GM18499 (cell line): Measurements from ENCODE around the gene ANKRD33B.
"Not testable (repeated sequence)": the region's sequence is repeated elsewhere in the genome, so short reads cannot be mapped to it uniquely, and the experiment has no call there.

Experiments used
- ATAC-seq: cut with Tn5 transposase; IDR thresholded peaks from one replicate; pipeline ENCODE4 v1.9.1; 2021; ENCODE audit warnings: moderate number of reproducible peaks; ENCODE audit not compliant: insufficient read depth, unreplicated experiment

ANKRD33B gene

GRCh38 chr5:10536931-10537579, 26.8 kb upstream of the ANKRD33B start:
- ATAC-seq: no peak

DNA sequence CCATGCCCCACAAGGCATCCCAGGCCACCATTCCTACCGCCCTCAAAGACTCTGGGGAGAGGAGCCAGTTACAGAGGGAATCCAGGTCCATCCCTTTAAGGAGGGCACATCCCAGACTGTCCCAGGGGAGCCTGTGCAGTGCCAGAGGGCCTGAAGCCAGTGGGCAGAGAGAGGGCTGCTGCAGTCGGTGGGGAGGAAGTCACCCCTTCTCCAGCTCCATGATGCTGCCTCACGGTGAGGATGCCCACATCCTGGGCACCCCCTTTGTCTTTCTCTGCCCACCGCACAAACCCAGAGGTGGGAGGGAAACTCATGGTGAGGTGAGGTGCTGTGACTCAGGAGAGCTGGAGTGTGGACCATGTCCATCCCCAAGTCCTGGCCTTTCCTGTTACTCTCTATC, 26.2 kb upstream of the ANKRD33B start:
- no peak for ATAC-seq

GRCh38 chr5:10538103-10538788, 25.6 kb upstream of the ANKRD33B start:
- ATAC-seq: no peak

DNA sequence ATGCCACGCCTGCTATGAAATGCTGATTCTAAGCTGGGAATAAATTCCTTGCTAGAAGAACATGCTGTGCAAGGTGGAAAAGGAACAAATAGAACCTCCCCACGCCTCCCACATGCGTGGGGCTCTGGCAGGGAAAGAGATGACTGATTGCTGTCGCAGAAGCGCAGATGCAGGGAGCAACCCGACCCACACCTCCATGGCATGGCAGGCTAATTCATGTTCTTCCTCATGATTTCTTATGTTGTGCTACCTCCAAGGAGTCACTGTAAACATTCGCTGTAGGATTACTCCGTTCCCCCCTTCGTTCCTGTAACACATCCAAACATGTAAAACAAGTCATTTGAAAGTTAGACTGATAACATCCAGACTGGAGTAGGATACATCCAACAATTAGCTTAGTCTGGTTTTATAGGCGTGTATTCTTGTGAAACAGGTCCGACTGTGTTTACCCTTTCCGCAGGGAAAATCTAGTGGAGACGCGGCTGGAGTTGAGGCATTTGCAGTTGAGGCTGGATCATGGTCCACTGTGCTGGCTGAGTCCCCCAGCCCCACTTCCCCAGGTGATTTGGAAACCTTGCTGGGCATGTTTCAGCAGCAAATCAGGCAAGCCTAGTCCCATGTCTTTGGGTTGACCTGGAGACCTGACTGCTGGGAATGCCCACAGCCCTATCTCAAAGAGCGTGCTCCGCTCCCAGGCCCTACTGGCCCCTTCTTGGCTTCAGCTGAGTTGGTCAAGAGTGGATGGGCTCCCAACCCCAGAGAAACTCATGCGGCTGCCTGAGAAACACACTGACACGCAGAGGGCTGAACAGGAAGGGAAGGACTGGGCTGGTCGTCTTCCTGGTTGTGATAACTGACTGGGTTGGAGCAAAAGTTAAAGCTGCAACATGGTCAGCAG, 24.8 kb upstream of the ANKRD33B start:
- no peak for ATAC-seq

GRCh38 chr5:10539687-10539998, 24.2 kb upstream of the ANKRD33B start:
- no peak for ATAC-seq

DNA sequence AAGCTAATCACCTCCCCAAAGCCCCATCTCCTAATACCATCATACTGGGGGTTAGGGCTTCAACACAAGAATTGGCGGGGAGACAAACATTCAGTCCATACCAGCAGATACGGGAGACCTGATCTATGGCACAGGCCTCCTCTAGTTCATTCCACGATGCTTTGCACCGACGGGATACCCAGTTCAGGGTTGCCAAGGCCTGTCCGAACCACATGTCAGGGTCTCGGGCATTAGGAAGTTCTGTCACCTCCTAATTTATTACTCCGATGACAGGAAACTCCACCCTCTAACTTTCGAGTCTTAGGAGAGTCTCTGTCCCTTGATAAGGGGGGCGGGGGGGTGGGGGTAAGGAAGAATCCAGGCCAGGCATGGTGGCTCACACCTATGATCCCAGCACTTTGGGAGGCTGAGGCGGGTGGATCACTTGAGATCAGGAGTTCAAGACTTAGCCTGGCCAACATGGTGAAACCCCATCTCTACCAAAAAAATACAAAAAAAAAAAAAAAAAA, 23.8 kb upstream of the ANKRD33B start:
- no peak for ATAC-seq

DNA sequence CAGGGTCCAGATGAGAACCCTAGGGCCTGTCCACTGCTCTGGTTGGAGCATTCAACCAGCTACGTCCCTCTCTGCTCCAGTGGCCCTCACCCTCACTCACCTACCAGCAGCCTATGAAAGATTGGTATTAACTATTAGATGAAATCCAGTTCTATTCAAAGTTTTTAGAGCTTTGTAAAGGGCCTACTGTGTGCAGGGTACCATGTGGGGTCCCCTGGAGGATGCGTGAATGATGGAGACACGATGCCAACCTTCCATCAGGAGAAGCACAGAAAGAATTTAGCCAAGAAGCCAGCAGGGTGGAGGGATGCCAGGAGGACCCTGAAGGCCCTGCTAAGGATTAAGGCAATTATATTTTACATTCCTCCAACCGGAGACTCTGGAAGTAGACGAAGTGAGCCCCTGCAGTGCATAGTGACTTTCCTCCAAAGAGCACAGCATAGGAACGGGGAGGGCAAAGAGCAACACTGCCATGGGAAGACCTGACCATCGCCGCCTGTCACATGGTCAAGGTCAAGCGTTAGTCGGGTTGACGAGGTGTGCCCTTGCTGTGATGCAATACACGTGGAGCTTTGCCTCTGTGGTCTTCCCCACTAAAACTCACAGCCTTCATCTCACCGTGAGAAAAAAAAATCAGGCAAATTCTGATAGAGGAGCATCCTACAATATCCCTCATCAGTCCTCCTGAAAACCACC, 22.8 kb upstream of the ANKRD33B start:
- ATAC-seq: no peak

DNA sequence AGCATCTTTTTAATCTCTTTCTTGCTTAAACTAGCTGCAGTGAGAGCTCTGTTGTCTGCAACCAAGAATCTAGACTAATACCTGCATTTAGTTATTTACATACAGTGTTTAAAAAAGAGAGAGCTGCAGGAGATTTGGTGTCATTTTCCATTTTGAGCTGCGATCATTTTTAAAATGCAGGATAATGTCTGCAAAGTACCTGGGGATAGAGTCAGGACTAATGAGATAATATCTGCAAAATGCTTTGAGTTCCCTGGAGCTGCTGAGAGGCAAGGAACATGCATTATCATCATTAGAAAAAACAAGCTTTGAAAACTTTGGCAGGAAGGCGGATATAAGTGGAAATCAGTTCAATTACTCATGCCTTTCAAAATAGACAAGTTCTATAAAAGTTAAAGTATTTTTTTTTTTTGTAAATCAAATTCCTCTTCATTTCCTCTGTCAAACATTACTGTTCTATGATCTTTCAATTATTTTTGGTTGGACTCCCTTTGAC, 21.8 kb upstream of the ANKRD33B start:
- ATAC-seq: no peak

- no peak for ATAC-seq
Measured at GRCh38 chr5:10543585-10544040, 20.3 kb upstream of the ANKRD33B start.

DNA sequence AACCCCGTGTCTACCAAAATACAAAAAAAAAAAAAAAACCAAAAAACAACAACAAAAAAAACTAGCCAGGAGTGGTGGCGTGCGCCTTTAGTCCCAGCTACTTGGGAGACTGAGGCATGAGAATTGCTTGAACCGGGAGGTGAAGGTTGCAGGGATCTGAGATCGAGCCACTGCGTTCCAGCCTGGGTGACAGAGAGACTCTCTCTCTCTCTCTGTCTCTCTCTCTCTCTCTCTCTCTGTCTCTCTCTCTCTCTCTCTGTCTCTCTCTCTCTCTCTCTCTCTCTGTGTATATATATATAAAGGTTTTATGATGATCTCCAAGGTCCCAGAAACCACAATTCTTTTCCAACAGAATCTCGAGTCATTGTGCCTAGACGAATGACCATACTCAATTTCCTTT, 18.8 kb upstream of the ANKRD33B start:
- ATAC-seq: no peak

GRCh38 chr5:10546186-10546585, 17.7 kb upstream of the ANKRD33B start:
- ATAC-seq: no peak

- ATAC-seq: no peak
Measured at GRCh38 chr5:10548418-10549122, 15.3 kb upstream of the ANKRD33B start.

DNA sequence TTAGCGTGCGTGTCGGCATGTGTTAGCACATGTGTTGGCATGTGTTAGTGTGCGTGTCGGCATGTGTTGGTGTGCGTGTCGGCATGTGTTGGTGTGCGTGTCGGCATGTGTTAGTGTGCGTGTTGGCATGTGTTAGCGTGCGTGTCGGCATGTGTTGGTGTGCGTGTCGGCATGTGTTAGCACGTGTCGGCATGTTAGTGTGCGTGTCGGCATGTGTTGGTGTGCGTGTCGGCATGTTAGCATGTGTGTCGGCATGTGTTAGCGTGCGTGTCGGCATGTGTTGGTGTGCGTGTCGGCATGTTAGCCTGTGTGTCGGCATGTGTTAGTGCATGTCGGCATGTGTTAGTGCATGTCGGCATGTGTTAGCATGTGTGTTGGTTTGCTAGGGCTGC, 14.8 kb upstream of the ANKRD33B start:
- not testable (repeated sequence) for ATAC-seq

DNA sequence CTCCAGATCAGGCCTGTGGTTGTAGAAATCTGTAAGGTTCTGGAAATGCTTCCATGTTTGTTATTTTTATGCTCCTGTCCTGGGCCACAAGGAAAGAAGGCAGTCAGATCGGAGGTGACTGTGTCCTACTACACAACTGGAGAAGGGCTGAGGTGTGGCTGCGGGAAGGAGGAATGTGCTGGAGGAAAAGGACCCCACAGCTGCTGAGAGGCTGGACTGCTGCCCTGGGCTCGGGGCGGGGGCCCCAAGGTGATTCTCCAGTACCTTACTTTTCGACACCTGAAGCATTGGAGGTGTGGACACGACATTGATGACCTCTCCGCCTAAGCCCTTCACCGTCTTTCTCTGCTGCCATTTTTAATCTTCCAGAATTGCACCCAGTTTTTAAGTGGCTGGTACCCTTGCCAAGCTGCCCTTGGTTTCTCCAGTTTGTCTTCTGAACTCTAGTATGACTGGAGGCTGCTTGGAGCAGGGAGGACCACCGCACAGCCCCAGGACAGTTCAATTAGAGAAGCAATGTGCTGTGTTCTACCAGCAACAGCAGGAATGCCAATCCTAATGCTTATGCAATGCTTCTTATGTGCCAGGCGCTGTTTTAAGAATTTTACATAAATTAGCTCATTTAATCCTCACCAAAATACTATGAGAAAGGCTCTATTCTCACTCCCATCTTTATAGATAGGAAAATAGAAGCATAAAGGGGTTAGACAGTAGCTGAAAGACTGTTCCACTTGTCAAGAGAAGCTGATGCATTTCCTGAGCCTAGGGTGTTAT, 13.5 kb upstream of the ANKRD33B start:
- no peak for ATAC-seq

DNA sequence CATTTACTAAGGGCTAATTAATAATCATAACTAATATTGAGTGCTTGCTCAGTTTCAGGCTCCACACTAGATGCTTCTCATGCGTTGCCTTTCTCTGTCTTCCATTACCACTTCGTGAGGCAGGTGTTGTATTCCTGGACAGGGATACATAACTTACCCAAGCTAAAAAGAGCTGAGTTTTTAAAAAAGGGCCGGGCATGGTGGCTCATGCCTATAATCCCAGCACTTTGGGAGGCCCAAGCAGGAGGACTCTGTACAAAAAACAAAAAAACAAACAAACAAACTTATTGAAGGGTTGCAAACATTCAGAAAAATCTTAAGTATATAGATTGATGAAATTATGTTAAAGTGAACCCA, 12.1 kb upstream of the ANKRD33B start:
- ATAC-seq: no peak

GRCh38 chr5:10552183-10553143, 11.4 kb upstream of the ANKRD33B start:
- peak; percentile 66 for ATAC-seq

DNA sequence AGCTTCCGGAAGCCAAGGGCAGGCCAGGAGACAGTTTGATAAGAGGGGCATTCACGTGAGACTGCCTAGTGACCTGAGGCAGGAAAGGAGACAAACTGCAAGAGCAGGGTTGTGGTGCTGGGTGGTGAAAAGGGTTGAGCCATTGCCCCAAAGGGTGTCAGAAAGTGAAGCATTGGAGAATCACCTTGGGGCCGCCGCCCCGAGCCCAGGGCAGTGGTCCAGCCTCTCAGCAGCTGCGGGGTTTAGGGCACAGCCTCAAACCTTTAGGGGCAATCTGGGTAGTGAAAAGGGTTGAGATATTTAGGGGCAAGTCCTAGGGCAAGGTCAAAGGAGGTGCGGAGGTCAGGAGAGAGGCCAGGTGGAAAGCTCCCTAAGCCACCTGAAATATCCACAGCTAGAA, 10.4 kb upstream of the ANKRD33B start:
- no peak for ATAC-seq

DNA sequence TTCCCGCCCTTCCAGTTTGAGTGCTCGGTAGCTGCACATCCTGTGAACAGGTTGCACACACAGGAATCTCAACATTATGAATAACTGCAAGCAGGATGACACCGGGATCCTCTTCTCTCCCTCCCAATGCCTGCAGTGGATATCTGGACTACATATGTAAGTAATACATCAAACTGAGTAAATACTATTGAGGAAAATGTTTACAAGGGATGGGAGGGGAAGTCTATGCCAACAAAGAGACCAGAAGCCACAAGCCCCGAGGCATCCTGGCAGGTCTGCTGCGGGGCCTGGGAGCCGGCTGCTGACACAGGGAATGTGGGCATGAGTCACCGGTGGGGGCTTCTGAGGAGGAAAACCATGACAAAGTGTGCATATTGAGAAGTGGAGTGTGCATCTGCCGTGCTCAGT, 8.6 kb upstream of the ANKRD33B start:
- no peak for ATAC-seq
